NOMO-1 treated with dmso at 0.1 percent for 144 hours (cell line): Measurements from ENCODE around the gene STMN1.
A peak's percentile ranks its signal among the peaks of the same experiment; 100 is the strongest.

Experiments
- DNase-seq: peaks from one replicate; lab custom pipeline; 2025; ENCODE audit not compliant: unreplicated experiment; lab: John Stamatoyannopoulos, UW

STMN1 gene

GRCh38 chr1:25871704-25872494 lies 34.3 kb downstream of the STMN1 start:
- DNase-seq, result no peak

DNA sequence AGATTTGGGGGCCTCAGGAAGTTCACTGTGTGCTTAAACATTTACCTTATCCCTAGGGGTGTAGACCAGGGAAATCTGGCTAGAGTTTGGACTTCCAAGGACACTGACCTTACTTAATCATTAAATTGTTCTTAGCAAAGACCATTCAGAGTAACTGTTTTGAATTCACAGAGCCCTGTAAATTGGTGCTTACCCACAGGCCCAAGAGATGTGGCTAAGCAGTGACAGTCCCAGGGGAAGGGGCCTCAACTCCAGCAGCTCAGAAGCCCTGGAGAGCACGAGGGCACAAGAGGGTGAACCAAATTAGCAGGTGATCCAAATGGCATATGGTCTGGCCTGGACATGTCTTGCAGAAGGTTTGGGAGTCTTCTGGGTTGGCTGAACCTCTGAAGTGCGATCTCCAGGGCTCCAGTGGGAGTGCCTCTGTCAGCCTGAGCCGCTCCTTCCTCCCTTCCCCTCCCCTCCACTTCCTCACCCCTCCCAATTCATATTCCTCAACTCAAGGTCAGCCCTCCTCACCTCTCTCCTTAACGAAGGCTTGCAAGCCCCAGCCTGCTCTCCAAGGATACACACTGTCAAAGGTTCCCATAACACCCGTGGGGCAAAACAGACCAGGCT lies 35.0 kb downstream of the STMN1 start:
- DNase-seq, result no peak

DNA sequence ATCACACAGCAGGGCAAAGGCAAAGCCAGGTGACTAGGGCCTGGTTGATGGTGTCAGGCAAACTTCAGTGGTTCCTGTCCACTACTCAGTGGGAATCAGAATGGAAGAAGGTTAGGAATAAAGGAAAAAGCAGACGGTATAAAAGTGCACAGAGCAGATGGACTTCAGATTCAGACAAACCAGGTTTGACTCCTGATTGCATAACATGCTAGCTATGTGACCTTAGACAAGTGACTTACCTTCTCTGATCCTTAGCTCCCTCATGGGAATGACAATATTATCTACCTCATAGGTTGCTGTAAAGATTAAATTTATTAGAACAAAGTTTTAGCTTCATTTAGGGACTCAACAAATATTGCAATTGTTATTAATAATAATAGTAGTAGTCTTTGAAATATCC lies 35.6 kb downstream of the STMN1 start:
- DNase-seq, result no peak

DNA sequence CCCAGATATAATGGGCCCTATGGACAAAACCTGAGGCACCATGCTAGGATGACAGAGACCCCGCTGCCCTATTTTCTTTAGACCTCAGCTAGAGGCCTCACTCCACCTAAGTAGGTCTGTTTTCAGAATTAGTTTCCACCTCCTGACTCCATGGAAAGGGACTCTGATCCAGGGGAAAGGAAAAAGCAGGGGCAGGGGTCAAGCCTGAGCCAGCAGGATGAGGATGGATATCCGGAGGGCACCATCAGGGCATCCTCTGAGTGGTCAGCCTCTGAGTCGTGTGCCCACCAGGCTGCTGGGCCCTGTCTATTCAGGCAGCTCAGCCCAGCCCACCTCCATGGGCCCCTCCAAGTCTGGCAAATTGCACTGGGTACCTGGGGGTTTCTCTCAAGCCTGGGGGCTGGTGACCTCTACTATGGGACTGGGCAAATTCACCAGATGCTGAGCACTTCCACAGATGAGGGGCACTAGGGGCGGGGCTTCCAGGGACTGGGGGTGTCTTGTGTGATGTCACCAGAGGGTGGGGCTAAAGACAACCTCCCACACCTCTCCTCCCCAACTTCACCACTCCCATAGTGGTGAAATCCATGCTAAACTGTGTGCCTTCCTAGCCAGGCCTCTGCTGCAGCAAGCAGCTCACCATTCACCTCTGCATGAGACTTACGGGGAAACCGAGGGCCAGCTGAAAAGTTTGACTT lies 36.2 kb downstream of the STMN1 start:
- no peak for DNase-seq

DNA sequence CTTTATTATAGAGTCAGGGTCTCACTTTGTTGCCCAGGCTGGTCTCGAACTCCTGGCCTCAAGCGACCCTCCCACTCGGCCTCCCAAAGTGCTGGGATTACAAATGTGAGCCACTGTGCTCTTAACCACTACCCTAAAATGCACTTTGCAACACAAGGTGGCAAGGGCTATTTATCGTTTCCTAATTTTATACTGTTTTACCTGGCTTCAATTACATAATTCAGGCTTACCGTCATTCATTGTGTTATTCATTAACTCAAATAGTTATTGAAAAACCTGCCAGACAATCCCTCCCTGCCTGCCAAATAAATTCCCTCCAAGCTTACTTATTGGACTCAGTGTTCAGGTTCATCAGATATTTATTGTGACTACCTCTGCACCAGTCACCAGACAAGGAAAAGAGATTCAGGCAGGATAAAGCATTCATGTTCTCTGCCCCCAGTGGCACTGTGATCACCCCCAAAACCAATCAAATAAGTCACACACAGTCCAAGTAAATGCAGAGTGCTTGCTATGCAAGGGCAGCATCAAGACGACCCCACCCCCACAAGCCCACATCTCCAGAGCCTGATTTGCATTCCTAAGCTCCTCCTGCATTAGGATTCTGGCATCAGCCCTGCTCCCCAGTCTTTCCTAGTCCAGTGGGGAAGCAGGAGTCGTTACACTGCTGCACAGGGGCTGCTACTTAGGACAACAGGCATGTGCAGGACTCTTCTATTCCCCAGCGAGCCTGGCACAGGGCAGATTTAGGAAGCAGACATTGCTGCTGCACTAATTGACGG lies 38.8 kb downstream of the STMN1 start:
- no peak for DNase-seq

DNA sequence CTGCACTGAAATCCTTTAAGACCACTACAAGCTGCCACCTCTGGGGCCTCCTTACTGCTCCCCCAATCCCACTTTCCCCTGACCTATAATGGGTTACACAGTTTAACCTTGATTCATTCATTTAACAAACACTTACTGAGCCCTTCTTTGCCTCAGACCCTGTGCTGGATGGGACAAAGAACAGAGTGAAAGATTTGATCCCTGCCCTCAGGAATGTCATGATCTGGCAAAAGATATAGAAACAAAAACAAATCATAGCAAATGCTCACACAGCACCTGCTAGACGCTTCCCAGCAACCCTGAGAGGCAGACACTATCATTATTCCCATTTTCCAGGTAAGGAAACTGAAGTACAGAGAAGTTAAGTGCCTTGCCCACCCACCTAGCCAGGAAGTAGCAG lies 39.9 kb downstream of the STMN1 start:
- DNase-seq, result no peak

DNA sequence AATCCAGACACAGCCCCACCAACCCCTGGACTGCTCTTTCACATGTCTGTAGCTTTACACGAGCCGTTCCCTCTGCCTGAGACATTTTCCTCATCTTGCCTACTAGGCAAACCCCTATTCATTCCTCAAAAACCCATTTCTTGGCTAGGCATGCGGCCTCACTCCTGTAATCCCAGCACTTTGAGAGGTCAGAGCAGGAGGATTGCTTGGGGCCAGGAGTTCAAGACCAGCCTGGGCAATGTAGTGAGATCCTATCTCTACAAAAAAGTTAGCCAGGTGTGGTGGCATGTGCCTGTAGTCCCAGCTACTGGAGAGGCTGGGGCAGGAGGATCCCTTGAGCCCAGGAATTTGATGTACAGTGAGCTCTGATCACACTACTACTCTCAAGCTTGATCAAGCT lies 41.8 kb downstream of the STMN1 start:
- DNase-seq, result no peak

DNA sequence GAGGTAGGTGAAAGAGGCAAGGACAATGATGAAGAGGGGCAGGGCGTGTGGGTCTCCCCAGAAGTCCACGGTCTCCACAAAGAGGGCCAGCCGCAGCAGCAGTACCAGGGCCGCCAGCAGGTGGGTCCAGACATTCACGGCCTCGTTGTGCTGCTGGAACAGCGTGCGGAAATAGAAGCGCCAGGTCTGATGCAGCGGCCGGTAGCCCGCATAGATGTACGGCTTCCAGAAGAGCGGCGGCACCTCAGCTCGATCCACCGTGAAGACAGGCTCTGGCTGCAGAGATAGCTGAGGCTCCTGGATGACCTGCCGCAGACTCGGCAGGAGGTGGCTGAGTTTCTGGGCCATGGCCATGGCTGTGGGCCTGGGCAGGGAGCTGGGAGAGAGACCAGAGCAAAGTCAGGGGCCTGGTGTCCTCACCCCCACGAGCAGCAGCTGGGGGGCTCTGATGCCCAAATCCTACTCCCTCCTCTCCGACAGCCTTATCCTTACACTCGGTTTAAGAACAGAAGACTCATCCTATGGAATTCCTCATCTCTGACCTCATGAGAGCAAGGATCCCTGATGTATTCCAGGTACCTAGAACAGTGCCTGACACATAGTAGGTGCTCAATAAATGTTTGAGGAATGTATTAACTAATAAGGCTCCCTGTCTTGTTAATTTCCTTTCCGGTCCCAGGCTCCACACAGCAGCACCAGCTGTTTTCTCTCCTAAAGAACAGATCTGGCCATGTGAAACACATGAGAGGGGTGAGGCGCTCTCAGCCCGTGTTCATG lies 42.5 kb downstream of the STMN1 start:
- no peak for DNase-seq

DNA sequence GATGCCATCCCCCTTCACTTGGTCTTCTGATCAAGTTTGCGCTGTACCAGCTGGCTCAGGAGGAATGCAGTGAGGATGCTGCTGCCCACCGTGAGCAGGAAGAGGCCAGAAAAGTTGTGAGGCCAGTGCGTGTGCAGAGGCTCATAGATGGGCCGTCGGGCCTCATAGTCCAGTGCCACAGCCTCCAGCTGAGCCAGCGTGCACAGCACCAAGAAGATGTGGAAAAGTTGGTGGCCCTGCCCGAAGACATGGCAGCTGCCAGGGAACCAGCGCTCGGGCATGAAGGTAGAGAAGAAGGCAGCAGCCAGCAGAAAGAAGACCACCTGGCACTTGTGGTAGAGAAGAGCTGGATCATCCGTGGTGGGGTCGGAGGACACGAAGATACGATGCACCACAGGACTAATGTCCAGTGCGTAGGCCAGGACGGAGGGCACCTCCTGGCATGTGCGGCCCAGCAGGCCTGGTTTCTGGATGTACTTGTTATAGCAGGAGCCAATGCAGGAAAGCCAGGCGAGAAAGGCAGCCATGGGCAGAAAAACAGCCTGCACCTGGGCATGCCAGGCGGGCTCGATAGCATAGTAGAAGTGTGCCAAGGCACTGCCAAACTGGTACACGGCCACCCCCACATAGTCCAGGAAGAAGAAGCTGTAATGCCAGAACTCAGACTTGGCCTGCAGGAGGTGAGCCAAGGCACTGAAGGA lies 43.3 kb downstream of the STMN1 start:
- no peak for DNase-seq

DNA sequence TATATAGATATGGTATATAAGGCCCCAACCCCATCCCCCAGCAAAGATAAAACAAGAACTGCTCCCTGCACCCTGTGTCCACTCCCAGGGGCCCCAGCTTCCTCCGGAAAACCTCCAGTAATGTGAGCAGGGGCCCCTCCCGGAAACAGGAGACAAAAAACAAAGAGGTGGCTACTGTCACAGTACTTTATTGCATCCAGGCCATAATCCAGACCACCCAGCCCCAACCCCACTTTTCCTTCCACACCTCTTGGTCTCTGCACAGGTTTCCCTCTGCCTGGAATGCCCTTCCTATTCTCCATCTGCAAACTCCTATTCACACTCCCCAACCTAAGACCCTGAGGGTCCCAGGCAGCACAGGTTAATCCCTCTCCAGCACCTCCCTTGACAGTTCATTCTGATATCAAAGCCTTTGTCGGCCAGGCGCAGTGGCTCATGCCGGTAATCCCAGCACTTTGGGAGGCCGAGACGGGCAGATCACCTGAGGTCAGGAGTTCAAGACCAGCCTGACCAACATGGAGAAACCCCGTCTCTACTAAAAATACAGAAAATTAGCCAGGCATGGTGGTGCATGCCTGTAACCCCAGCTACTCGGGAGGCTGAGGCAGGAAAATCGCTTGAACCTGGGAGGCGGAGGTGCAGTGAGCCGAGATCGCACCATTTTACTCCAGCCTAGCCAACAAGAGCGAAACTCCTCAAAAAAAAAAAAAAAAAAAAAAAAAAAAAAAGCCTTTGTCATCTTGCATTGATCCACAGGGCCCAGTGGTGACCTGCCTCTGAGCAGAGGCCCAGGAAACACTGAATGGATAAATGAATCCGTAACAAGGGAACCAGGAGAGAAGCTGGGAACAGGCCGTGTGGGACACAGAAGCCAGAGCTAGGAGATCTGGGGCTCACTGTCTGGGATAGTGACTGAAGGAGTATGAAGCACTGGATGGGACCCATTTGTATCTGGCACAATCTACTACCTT lies 44.6 kb downstream of the STMN1 start:
- peak; percentile 72 for DNase-seq

- DNase-seq, result peak; percentile 88
Measured at GRCh38 chr1:25858906-25859789, 47.1 kb downstream of the STMN1 start, which contains the start of gene AUNIP. Gene AUNIP, minus strand, starts transcription at chr1:25859457. Its CDS starts 100 bp downstream, at chr1:25859357.

DNA sequence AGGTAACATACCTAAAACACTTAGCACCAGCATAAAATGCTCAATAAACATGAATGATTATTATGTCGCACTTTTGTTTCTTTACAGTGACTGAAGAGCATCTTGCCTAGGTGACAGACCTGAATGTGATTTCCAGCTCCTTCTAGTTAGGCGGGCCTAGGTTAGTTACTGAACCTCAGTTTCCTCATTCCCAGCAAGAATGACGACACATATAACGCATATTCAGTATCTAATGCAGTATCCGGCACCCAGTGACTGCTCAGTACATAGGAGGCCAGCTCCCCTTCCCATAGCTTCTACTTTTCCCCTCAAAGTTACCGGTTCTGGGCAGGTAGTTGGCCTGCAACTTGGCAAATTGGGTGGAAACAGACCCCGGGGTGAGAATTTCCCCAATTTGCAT lies 47.7 kb downstream of the STMN1 start:
- no peak for DNase-seq

DNA sequence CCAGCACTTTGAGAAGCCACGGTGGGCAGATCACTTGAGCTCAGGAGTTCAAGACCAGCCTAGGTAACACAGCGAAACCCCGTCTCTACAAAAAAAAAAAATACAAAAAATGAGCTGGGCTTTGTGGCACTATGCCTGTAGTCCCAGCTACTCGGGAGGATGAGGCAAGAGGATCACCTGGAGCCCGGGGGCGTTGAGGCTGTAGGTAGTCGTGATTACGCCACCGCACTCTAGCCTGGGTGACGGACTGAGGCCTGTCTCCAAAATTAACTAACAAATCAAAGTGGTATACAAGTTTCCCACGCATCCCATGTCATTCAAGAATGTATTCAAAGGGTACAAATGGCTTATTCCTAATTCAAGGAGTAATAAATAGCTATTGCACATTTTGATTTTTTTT lies 49.4 kb downstream of the STMN1 start:
- DNase-seq, result no peak

DNA sequence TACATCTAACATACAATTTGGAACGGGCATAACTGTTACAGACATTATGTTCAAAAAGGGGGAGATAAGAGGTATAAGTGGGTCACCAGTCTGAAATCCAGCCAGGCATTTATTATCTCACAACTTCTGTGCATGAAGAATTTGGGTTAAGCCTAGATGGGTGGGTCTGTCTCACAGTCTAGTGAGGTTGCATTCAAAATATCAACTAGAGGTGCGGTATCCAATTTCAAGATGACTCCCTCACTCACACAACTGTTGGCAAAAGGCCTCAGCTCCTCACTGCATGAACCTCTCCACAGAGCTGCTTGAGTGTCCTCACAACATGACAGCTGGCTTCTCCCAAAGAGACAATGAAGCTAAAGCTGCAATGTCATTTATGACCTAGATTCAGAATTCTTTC lies 51.7 kb downstream of the STMN1 start:
- DNase-seq, result no peak
